ENCODE data around the gene TTC24. TPM values are rescaled to one million over a fixed set of nuclear protein-coding genes. Genes with fewer than 3 reads are reported as not detected.

The TTC24 gene
- total RNA-seq, result not detected in 2 replicates

- Histone ChIP-seq H3K36me3 (ENCODE audit: control insufficient read depth, insufficient read depth, low read length) (no peaks in the 10 kb centered on the region), H3K27me3 (ENCODE audit: control insufficient read depth, insufficient read depth, low read length) (no peaks in the 10 kb centered on the region), H3K4me3 (ENCODE audit: low read depth, low read length) (no peak within 1 kb of the TSS)
- DNase-seq (ENCODE audit: low read depth), result no peak
- TF ChIP-seq CTCF (IDR thresholded peaks at IDR 0.05; ENCODE audit: insufficient read depth, low read length, severe bottlenecking), result no peak
- FAIRE-seq, result no peak
Observed at GRCh38 chr1:156579472-156579871, at the start of gene TTC24. Gene TTC24 (plus strand): TSS chr1:156579723. CDS start chr1:156581365, 1,642 bp downstream.

- DNase-seq (ENCODE audit: low read depth), result no peak
- Histone ChIP-seq H3K27me3 (ENCODE audit: control insufficient read depth, insufficient read depth, low read length) (no peaks in the 10 kb centered on the region), H3K36me3 (ENCODE audit: control insufficient read depth, insufficient read depth, low read length) (peaks cover 4% of the 10 kb centered on the region), H3K4me3 (ENCODE audit: low read depth, low read length) (no peak overlapping the region)
- TF ChIP-seq CTCF (IDR thresholded peaks at IDR 0.05; ENCODE audit: insufficient read depth, low read length, severe bottlenecking), result no peak
- FAIRE-seq, result no peak
Observed at GRCh38 chr1:156530006-156530405, 49.5 kb upstream of the TTC24 start.

GRCh38 chr1:156532374-156532773 is 47.1 kb upstream of the TTC24 start:
- H3K36me3 ChIP-seq (ENCODE audit: control insufficient read depth, insufficient read depth, low read length), result peaks cover 4% of the 10 kb centered on the region
- no peak for FAIRE-seq
- no peak for TF ChIP-seq CTCF (IDR thresholded peaks at IDR 0.05; ENCODE audit: insufficient read depth, low read length, severe bottlenecking)
- no peak overlapping the region for H3K4me3 ChIP-seq (ENCODE audit: low read depth, low read length)
- DNase-seq (ENCODE audit: low read depth), result no peak
- no peaks in the 10 kb centered on the region for H3K27me3 ChIP-seq (ENCODE audit: control insufficient read depth, insufficient read depth, low read length)

- Histone ChIP-seq H3K27me3 (ENCODE audit: control insufficient read depth, insufficient read depth, low read length) (no peaks in the 10 kb centered on the region), H3K36me3 (ENCODE audit: control insufficient read depth, insufficient read depth, low read length) (peaks cover 4% of the 10 kb centered on the region), H3K4me3 (ENCODE audit: low read depth, low read length) (no peak overlapping the region)
- FAIRE-seq, result no peak
- TF ChIP-seq CTCF (IDR thresholded peaks at IDR 0.05; ENCODE audit: insufficient read depth, low read length, severe bottlenecking), result no peak
- no peak for DNase-seq (ENCODE audit: low read depth)
Observed at GRCh38 chr1:156533568-156534220, 45.8 kb upstream of the TTC24 start.

- DNase-seq (ENCODE audit: low read depth) (no peak), FAIRE-seq (no peak)
- H3K36me3 ChIP-seq (ENCODE audit: control insufficient read depth, insufficient read depth, low read length), result peaks cover 3% of the 10 kb centered on the region
- no peak for TF ChIP-seq CTCF (IDR thresholded peaks at IDR 0.05; ENCODE audit: insufficient read depth, low read length, severe bottlenecking)
- H3K27me3 ChIP-seq (ENCODE audit: control insufficient read depth, insufficient read depth, low read length), result no peaks in the 10 kb centered on the region
- no peak overlapping the region for H3K4me3 ChIP-seq (ENCODE audit: low read depth, low read length)
Observed at GRCh38 chr1:156534424-156535060, 45.0 kb upstream of the TTC24 start.
